HepG2 (cell line): ENCODE results near the gene POLR2J. TPM values are rescaled to one million over a fixed set of nuclear protein-coding genes. Genes with fewer than 3 reads are reported as not detected.

Experiments
- ARHGAP35 ChIP-seq: sonication (generic); formaldehyde crosslinking; IDR thresholded peaks from 2 replicates; pipeline ENCODE4 v1.9.0; 2022; ENCODE audit warnings: mild to moderate bottlenecking, inconsistent platforms, moderate library complexity, missing genetic modification reagents, borderline replicate concordance
- CHD4 ChIP-seq: fragments of 200-600 bp; sonication (generic); IDR thresholded peaks from 2 replicates; pipeline ENCODE4 v1.7.0; 2017; ENCODE audit warnings: mild to moderate bottlenecking, low read length, borderline replicate concordance
- ELF3 ChIP-seq: IDR thresholded peaks from 2 replicates; pipeline ENCODE4 v1.6.1; 2016; ENCODE audit warnings: missing genetic modification reagents, missing compliant biosample characterization
- FOXK2 ChIP-seq: fragments of 450-650 bp; IDR thresholded peaks from 2 replicates; pipeline ENCODE4 v1.6.1; 2016
- KAT8 ChIP-seq: IDR thresholded peaks from 2 replicates; pipeline ENCODE4 v1.6.1; 2016; ENCODE audit warnings: missing genetic modification reagents, missing compliant biosample characterization
- KDM1A ChIP-seq: IDR thresholded peaks from 2 replicates; pipeline ENCODE4 v1.6.1; 2016; ENCODE audit warnings: missing compliant biosample characterization
- MAF1 ChIP-seq: sonication (generic); formaldehyde crosslinking; IDR thresholded peaks from 2 replicates; pipeline ENCODE4 v1.5.0; 2020; ENCODE audit warnings: missing genetic modification reagents, borderline replicate concordance
- NRL ChIP-seq: sonication (generic); formaldehyde crosslinking; IDR thresholded peaks from 2 replicates; pipeline ENCODE4 v1.5.0; 2020; ENCODE audit warnings: missing genetic modification reagents, mild to moderate bottlenecking, moderate library complexity, borderline replicate concordance
- PAF1 ChIP-seq: IDR thresholded peaks from 2 replicates; pipeline ENCODE4 v1.6.1; 2016; ENCODE audit warnings: missing genetic modification reagents, missing compliant biosample characterization
- RAD21 ChIP-seq: fragments of 450-650 bp; formaldehyde crosslinking; IDR thresholded peaks from 2 replicates; pipeline ENCODE4 v1.5.0; 2020; ENCODE audit warnings: mild to moderate bottlenecking
- REL ChIP-seq: sonication (generic); formaldehyde crosslinking; conservative IDR thresholded peaks from 2 replicates; pipeline ENCODE4 v1.8.0; 2022; ENCODE audit warnings: mild to moderate bottlenecking, missing genetic modification reagents, moderate library complexity
- SIN3B ChIP-seq: fragments of 150-350 bp; IDR thresholded peaks from 2 replicates; pipeline ENCODE4 v1.6.1; 2014; ENCODE audit warnings: low read length
- SMAD9 ChIP-seq: sonication (generic); formaldehyde crosslinking; IDR thresholded peaks from 2 replicates; pipeline ENCODE4 v1.5.1; 2020; ENCODE audit warnings: mild to moderate bottlenecking, missing genetic modification reagents
- SRSF1 ChIP-seq: fragments of 200-400 bp; formaldehyde crosslinking; optimal IDR thresholded peaks from 2 replicates; pipeline ENCODE3; 2017; ENCODE audit warnings: mild to moderate bottlenecking, low read depth, low read length, moderate library complexity
- ZNF205 ChIP-seq: IDR thresholded peaks from 2 replicates; pipeline ENCODE4 v1.6.1; 2018; ENCODE audit warnings: missing biosample characterization, missing genetic modification reagents
- ZNF251 ChIP-seq: sonication (generic); formaldehyde crosslinking; IDR thresholded peaks from 2 replicates; pipeline ENCODE4 v1.9.0; 2021; ENCODE audit warnings: mild to moderate bottlenecking, missing genetic modification reagents
- ZNF253 ChIP-seq: sonication (generic); formaldehyde crosslinking; IDR thresholded peaks from 2 replicates; pipeline ENCODE4 v1.8.0; 2022; ENCODE audit warnings: mild to moderate bottlenecking, missing genetic modification reagents, borderline replicate concordance
- ZNF264 ChIP-seq: sonication (generic); formaldehyde crosslinking; IDR thresholded peaks from 2 replicates; pipeline ENCODE4 v1.4.0; 2020; ENCODE audit warnings: missing genetic modification reagents
- ZNF274 ChIP-seq: sonication (generic); formaldehyde crosslinking; IDR thresholded peaks from 2 replicates; pipeline ENCODE4 v1.5.1; 2020; ENCODE audit warnings: mild to moderate bottlenecking, missing genetic modification reagents
- ZNF530 ChIP-seq: sonication (generic); formaldehyde crosslinking; IDR thresholded peaks from 2 replicates; pipeline ENCODE4 v1.5.0; 2020; ENCODE audit warnings: low read depth, mild to moderate bottlenecking, missing genetic modification reagents
- ZNF747 ChIP-seq: sonication (generic); formaldehyde crosslinking; IDR thresholded peaks from 2 replicates; pipeline ENCODE4 v1.8.1; 2023; ENCODE audit warnings: missing genetic modification reagents, mild to moderate bottlenecking, borderline replicate concordance
- ZNF83 ChIP-seq: sonication (generic); formaldehyde crosslinking; IDR thresholded peaks from 2 replicates; pipeline ENCODE4 v1.4.0; 2020; ENCODE audit warnings: missing genetic modification reagents, mild to moderate bottlenecking, borderline replicate concordance
- ZSCAN21 ChIP-seq: sonication (generic); formaldehyde crosslinking; IDR thresholded peaks from 2 replicates; pipeline ENCODE4 v1.8.0; 2022; ENCODE audit warnings: mild to moderate bottlenecking, missing genetic modification reagents, moderate library complexity, borderline replicate concordance
- polyA plus RNA-seq, 8 experiments: library from polyadenylated mRNA; depleted of rRNA in 3 of 8; stranded (reverse) in 7 of 8; unstranded in 1 of 8; fragments of >200 nt; fragmentation: Illumina TruSeq in 4 of 8; extraction: Trizol in 4 of 8; gene quantifications; 2 replicates each; pipeline versions ENCODE4 v1.2.1 to v1.2.3, GENCODE V29; 2011 to 2016; ENCODE audit warnings: low read depth in 4 of 8, missing spikeins in 1 of 8, mixed read lengths in 1 of 8; ENCODE audit not compliant: insufficient read depth in 1 of 8
- total RNA-seq, 5 experiments: library from RNA; depleted of rRNA; stranded (reverse); fragments of >200 nt; fragmentation: Illumina TruSeq; extraction: Trizol; gene quantifications; 2 replicates each; pipeline ENCODE4 v1.2.3, GENCODE V29; 2016; ENCODE audit warnings: low read depth in 1 of 5
- TF ChIP-seq, protein P1 (sequence below): sonication (generic); formaldehyde crosslinking; IDR thresholded peaks from 2 replicates; pipeline ENCODE4 v1.8.0; 2022; ENCODE audit warnings: mild to moderate bottlenecking, missing genetic modification reagents, borderline replicate concordance
- TF ChIP-seq, protein P2 (sequence below): sonication (generic); formaldehyde crosslinking; IDR thresholded peaks from 2 replicates; pipeline ENCODE4 v1.8.0; 2022; ENCODE audit warnings: missing genetic modification reagents, mild to moderate bottlenecking, moderate library complexity, borderline replicate concordance
- TF ChIP-seq, protein P3 (sequence below): sonication (generic); formaldehyde crosslinking; IDR thresholded peaks from 2 replicates; pipeline ENCODE4 v1.8.1; 2023; ENCODE audit warnings: mild to moderate bottlenecking, moderate library complexity, missing genetic modification reagents
- TF ChIP-seq, protein P4 (sequence below): IDR thresholded peaks from 2 replicates; pipeline ENCODE4 v1.6.1; 2016; ENCODE audit warnings: missing genetic modification reagents, missing compliant biosample characterization

The POLR2J gene
- total and polyA plus RNA-seq, 2 of the 13 experiments (the other 11 are each of a cell fraction or from before 2014, with no cell fraction given), result 41.2 to 71.4 TPM

DNA sequence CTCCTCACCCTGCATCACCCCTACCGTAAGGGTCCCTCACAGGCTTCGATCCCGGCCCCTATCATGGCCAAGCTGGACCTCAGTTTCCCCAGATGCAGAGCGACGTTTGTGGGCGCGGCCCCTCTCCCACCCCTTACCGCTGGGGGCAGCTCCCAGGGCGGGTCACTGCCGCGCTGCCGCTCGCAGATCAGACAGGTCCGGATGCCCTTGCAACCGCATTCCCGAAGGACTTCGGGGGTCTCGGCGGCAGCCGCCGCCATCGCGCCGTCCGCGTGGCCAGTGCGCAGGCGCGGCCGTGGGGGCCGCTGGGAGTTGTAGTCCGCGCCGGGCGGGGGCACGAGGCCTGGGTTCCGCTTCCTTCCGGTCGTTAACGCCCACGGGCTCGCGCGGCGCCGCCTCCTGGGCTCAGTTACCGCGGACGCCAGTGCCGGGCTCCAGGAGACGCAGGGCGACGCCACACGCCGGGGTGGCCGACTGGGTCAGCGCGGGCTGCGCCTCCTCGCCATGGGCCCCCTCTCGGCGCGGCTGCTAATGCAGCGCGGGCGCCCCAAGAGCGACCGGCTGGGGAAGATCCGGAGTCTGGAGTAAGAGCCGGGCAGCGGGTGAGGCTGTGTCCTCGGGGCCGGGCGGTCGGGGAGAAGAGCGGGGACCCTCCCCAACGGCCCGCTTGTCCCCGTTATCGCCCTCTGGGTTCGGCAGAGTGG, 14.0 kb downstream of the POLR2J start, which contains the start of the genes ALKBH4 and LRWD1 (continued):
- TF ChIP-seq RAD21 (CRISPR knock-in tag), result peak; percentile 40
- TF ChIP-seq ZSCAN21 (CRISPR knock-in tag), result no peak
- TF ChIP-seq ARHGAP35 (CRISPR knock-in tag), result peak; percentile 88
- TF ChIP-seq ZNF264 (CRISPR knock-in tag), result no peak
- TF ChIP-seq ZNF205 (CRISPR knock-in tag), result no peak
- no peak for TF ChIP-seq SRSF1
- no peak for TF ChIP-seq MAF1 (CRISPR knock-in tag)
- TF ChIP-seq ZNF747 (CRISPR knock-in tag), result peak; percentile 79; the same call in 1 of the 2 replicates
- TF ChIP-seq, protein P1, sequence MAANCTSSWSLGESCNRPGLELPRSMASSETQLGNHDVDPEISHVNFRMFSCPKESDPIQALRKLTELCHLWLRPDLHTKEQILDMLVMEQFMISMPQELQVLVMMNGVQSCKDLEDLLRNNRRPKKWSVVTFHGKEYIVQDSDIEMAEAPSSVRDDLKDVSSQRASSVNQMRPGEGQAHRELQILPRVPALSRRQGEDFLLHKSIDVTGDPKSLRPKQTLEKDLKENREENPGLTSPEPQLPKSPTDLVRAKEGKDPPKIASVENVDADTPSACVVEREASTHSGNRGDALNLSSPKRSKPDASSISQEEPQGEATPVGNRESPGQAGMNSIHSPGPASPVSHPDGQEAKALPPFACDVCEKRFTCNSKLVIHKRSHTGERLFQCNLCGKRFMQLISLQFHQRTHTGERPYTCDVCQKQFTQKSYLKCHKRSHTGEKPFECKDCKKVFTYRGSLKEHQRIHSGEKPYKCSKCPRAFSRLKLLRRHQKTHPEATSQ, result no peak; the same call in 1 of the 2 replicates
- no peak for TF ChIP-seq FOXK2
- TF ChIP-seq ZNF253 (CRISPR knock-in tag), result no peak
- TF ChIP-seq ELF3 (CRISPR knock-in tag), result peak; percentile 58; the same call in 1 of the 2 replicates
- peak; percentile 60; the same call in 1 of the 2 replicates for TF ChIP-seq REL
- TF ChIP-seq, protein P2, sequence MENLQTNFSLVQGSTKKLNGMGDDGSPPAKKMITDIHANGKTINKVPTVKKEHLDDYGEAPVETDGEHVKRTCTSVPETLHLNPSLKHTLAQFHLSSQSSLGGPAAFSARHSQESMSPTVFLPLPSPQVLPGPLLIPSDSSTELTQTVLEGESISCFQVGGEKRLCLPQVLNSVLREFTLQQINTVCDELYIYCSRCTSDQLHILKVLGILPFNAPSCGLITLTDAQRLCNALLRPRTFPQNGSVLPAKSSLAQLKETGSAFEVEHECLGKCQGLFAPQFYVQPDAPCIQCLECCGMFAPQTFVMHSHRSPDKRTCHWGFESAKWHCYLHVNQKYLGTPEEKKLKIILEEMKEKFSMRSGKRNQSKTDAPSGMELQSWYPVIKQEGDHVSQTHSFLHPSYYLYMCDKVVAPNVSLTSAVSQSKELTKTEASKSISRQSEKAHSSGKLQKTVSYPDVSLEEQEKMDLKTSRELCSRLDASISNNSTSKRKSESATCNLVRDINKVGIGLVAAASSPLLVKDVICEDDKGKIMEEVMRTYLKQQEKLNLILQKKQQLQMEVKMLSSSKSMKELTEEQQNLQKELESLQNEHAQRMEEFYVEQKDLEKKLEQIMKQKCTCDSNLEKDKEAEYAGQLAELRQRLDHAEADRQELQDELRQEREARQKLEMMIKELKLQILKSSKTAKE (CRISPR knock-in tag), result no peak
- 0 out of 2 replicates have a peak, but pooled peaks have one; percentile 39 for TF ChIP-seq ZNF274 (CRISPR knock-in tag)
- no peak for TF ChIP-seq SMAD9 (CRISPR knock-in tag)
- no peak for TF ChIP-seq ZNF530 (CRISPR knock-in tag)
- TF ChIP-seq CHD4, result no peak
- TF ChIP-seq ZNF251 (CRISPR knock-in tag), result no peak
- TF ChIP-seq, protein P3, sequence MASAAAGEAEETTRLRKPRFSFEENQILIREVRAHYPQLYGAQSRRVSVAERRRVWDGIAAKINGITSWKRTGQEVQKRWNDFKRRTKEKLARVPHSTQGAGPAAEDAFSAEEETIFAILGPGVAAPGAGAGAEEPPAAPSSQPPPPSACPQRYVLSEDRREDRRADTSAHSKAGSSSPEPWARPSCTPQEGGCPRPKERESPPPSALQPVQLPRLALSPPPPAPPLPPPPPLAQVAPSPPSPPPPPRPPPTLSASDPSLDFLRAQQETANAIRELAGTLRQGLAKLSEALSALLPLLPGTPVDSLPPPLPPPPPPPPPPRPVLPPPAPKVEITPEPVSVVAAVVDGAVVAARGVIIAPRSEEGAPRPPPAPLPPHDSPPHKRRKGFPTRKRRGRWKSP (CRISPR knock-in tag), result peak; percentile 74; the same call in 1 of the 2 replicates
- peak; percentile 90; the same call in 1 of the 2 replicates for TF ChIP-seq NRL
- no peak for TF ChIP-seq ZNF83 (CRISPR knock-in tag)
- TF ChIP-seq KDM1A, result no peak
- no peak for TF ChIP-seq PAF1 (CRISPR knock-in tag)
- TF ChIP-seq SIN3B, result peak; percentile 66
- TF ChIP-seq, protein P4, sequence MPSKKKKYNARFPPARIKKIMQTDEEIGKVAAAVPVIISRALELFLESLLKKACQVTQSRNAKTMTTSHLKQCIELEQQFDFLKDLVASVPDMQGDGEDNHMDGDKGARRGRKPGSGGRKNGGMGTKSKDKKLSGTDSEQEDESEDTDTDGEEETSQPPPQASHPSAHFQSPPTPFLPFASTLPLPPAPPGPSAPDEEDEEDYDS (CRISPR knock-in tag), result peak; percentile 46
- TF ChIP-seq KAT8 (CRISPR knock-in tag), result peak; percentile 79
